Measurements from ENCODE around the gene NIN.

DNA sequence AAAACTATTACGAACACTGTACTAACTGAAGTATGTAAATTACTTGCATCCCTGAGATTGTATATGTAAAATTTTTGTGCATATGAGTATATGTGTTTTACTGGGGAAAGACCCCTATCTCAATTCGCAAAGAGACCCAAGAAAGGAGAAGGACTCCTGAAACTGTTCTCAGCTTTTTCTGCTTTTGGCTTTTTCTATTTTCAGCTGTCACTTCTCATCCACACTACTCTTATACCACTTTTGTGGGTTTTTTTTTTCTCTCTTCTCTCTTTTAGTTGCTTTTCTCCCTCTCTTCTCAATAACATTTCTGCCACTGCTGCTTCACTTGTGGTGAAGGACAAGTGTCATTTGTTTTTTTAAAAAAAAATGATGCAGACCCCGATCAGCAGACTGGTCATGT, 39.8 kb downstream of the NIN start:
- TF ChIP-seq POLR2AphosphoS5 (IDR thresholded peaks at IDR 0.05; ENCODE audit: borderline replicate concordance, low read depth, low read length) (no peak), EZH2 (IDR thresholded peaks at IDR 0.05) (no peak)
